Activated B cell treated with CpG ODN at 0.5 μM for 24 hours (primary cell): ENCODE measurements around the gene DIP2C. TPM values are rescaled to one million over a fixed set of nuclear protein-coding genes. Genes with fewer than 3 reads are reported as not detected.

Experiments
- ATAC-seq: fragments of 200-7000 bp; cut with Tn5 transposase; one replicate; pipeline ENCODE4 v1.10.0; 2021; ENCODE audit warnings: low read depth, mild to moderate bottlenecking, moderate library complexity
- CTCF ChIA-PET: fragments of 350-600 bp; sonication (Branson Sonifier 250); formaldehyde crosslinking; loops from one replicate; lab custom pipeline; 2021; ENCODE audit warnings: antibody characterized with exemption; lab: Charles Lee
- POLR2A ChIA-PET: fragments of 350-600 bp; sonication (Branson Sonifier 250); formaldehyde crosslinking; loops from one replicate; lab custom pipeline; 2021; ENCODE audit warnings: antibody characterized with exemption; lab: Charles Lee
- DNase-seq: peaks from one replicate; pipeline ENCODE4 v3.0.0; 2022
- H3K27ac Mint-ChIP-seq: one replicate; pipeline ENCODE4 v1.8.0; 2020; ENCODE audit warnings: mixed read lengths
- H3K27me3 Mint-ChIP-seq: one replicate; pipeline ENCODE4 v1.8.0; 2021; ENCODE audit warnings: mixed read lengths
- H3K36me3 Mint-ChIP-seq: one replicate; pipeline ENCODE4 v1.8.0; 2021; ENCODE audit warnings: low read depth, mixed read lengths
- H3K4me1 Mint-ChIP-seq: one replicate; pipeline ENCODE4 v1.8.0; 2021; ENCODE audit warnings: mixed read lengths
- H3K4me3 Mint-ChIP-seq: one replicate; pipeline ENCODE4 v1.8.0; 2020; ENCODE audit warnings: mild to moderate bottlenecking, mixed read lengths
- H3K9me3 Mint-ChIP-seq: one replicate; pipeline ENCODE4 v1.8.0; 2020; ENCODE audit warnings: mixed read lengths
- intact Hi-C: fragments of 100-400 bp; cut with micrococcal nuclease; formaldehyde crosslinking; loops from one replicate; pipeline ENCODE4 v1.15.1; 2024
- total RNA-seq: library from RNA; stranded (reverse); gene quantifications from 2 replicates; pipeline ENCODE4 v1.2.3, GENCODE V29; 2022
- TF ChIP-seq, protein P1 (sequence below): fragments of 200-600 bp; IDR thresholded peaks from one replicate; pipeline ENCODE4 v1.8.0; 2022; ENCODE audit warnings: antibody characterized with exemption, mild to moderate bottlenecking

The DIP2C gene
- total RNA-seq, 1 donor from 2014 or later: 0.49 TPM

DNA sequence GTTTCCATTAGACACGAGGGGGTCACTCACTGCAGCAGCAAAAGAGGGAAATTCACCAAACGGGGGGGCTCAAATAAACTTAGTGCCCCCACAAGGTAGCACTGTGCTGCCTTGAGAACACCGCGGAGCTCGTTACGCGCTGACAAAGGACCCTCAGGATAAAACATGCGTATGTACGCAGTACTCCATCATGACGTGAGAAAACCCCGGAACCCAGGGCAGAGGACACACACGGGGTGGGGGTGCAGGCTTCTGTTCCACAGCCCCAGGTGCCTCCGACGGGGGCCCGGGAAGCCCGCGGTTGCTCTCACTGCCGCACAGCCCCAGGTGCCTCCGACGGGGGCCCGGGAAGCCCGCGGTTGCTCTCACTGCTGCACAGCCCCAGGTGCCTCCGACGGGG lies 321.8 kb downstream of the DIP2C start:
- Mint-ChIP-seq H3K36me3 (no peaks in the 10 kb centered on the region), H3K4me1 (peaks cover 5% of the 10 kb centered on the region), H3K27me3 (peaks cover 2% of the 10 kb centered on the region), H3K27ac (no peak overlapping the region), H3K9me3 (no peaks in the 10 kb centered on the region), H3K4me3 (no peak overlapping the region)
- POLR2A ChIA-PET: no interaction called here
- TF ChIP-seq, protein P1, sequence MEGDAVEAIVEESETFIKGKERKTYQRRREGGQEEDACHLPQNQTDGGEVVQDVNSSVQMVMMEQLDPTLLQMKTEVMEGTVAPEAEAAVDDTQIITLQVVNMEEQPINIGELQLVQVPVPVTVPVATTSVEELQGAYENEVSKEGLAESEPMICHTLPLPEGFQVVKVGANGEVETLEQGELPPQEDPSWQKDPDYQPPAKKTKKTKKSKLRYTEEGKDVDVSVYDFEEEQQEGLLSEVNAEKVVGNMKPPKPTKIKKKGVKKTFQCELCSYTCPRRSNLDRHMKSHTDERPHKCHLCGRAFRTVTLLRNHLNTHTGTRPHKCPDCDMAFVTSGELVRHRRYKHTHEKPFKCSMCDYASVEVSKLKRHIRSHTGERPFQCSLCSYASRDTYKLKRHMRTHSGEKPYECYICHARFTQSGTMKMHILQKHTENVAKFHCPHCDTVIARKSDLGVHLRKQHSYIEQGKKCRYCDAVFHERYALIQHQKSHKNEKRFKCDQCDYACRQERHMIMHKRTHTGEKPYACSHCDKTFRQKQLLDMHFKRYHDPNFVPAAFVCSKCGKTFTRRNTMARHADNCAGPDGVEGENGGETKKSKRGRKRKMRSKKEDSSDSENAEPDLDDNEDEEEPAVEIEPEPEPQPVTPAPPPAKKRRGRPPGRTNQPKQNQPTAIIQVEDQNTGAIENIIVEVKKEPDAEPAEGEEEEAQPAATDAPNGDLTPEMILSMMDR: no peak
- intact Hi-C loops: no loop called here
- DNase-seq: no peak
- CTCF ChIA-PET: no interaction called here
- no peak for ATAC-seq

DNA sequence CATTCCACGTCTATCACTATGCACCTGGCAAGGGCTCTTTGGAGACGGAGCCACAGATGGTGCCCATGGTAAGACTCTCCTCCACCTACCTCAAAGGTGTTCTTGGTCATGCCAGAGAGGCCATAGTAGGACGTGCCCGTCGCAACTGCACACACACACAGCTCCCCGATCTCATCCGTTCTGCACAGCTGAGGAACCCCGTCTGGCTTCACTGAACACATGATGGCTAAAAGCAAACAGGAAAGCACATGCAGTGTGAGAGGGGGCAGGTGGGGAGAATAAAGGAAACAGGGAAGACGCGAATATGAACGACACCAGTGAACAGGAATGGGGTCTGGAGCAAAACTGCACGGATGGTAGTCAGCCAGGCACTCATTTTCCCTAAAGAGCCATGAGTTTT lies 323.3 kb downstream of the DIP2C start:
- no peak for ATAC-seq

DNA sequence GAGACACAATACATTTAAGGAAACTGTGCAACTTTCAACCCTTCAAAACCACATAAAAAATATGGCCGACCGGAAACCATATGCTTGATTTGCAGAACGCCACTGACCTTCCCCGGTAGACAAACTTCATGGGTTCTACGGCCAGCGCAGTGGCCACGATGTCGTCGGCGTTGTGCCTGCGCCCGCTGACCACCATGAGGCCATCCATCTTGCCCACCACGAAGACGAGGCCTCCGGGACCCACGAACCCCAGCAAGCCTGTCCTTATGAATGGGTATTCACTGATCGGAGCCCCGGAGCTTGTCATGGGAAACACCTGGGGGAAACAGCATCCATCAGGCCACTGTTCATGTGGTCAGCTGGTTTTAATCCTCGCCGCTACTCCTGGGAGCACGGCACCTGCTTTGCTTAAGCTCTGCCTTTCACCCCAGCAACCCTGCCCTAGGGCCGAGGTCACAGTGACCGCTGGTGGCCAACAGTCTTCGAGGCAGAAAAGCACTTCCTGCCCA lies 325.1 kb downstream of the DIP2C start:
- ChIA-PET POLR2A (no interaction called here), CTCF (no interaction called here)
- Mint-ChIP-seq H3K27ac (no peak overlapping the region), H3K9me3 (no peaks in the 10 kb centered on the region), H3K4me3 (no peak overlapping the region), H3K4me1 (peaks cover 5% of the 10 kb centered on the region), H3K27me3 (peaks cover 2% of the 10 kb centered on the region), H3K36me3 (no peaks in the 10 kb centered on the region)
- intact Hi-C loops: no loop called here
- TF ChIP-seq, protein P1: no peak
- no peak for ATAC-seq
- no peak for DNase-seq

More for the DNA sequence above, 323.3 kb downstream of the DIP2C start:
- no peaks in the 10 kb centered on the region for H3K36me3 Mint-ChIP-seq
- H3K9me3 Mint-ChIP-seq: no peaks in the 10 kb centered on the region
- peaks cover 5% of the 10 kb centered on the region for H3K4me1 Mint-ChIP-seq
- H3K4me3 Mint-ChIP-seq: no peak overlapping the region
- ChIA-PET POLR2A (no interaction called here), CTCF (no interaction called here)
- H3K27ac Mint-ChIP-seq: no peak overlapping the region
- intact Hi-C loops: no loop called here
- no peak for DNase-seq
- TF ChIP-seq, protein P1: no peak
- peaks cover 3% of the 10 kb centered on the region for H3K27me3 Mint-ChIP-seq

DNA sequence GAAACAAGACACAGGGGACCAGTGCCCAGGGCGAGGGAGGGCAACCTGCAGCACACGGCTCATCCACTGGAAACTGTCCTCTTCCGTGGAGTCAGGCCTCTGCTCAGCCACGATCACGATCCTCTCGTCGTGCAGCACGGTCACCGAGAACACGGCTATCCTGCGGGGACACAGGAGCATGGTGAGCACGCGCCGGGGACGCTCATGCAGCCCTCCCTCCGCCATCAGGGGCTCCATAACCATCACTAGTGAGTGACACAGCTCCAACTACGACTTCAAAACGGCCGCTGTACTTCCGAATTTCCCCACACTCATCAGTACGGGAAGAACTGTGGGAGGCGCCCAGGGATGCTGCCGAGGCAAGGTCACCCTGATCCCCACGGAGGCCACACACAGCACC lies 326.3 kb downstream of the DIP2C start:
- Mint-ChIP-seq H3K27ac (no peak overlapping the region), H3K9me3 (no peaks in the 10 kb centered on the region), H3K36me3 (no peaks in the 10 kb centered on the region), H3K27me3 (peaks cover 4% of the 10 kb centered on the region), H3K4me3 (no peak overlapping the region), H3K4me1 (peaks cover 5% of the 10 kb centered on the region)
- ChIA-PET POLR2A (no interaction called here), CTCF (no interaction called here)
- ATAC-seq: no peak
- no peak for DNase-seq
- intact Hi-C loops: no loop called here
- TF ChIP-seq, protein P1: no peak

DNA sequence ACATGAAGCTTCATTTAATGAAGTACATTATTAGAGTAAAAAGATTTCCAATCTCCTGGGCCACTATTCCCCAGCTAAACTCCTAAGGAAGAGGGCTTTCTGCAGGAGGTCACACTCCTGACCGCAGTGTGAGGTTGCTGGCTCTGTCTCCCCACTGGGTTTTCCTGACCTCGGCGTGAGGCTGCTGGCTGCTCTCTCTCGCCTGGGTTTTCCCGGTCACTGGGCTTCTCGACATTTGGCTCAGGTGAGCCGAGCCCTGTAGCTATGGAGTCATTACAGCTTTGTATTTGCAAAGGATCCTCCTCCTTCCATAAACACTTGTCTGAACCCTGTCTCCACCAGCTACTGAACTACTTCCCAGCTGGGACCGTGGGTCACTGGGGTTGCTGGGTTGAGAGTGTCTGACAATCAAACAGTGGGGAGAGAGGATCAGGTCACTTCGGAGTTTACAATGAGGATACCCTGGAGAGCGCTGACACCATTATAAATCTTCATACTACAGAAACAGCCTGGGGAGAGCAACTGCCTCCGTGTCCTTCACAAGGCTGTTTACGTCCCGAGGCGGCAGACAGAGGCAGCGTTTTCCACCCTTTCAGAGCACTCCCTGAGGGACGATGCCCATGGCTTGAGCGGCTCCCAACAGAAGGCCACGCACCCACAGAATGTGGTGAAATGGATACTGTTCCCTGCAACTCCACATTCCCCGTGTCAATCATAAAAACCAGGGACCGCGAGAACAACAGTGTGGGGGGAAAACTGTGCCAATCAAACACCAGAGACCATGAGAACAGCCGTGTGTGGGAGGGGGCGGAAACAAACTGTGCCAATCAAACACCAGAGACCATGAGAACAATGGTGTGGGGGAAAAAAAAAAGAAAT lies 328.0 kb downstream of the DIP2C start:
- ATAC-seq: no peak
- peaks cover 4% of the 10 kb centered on the region for H3K27me3 Mint-ChIP-seq
- POLR2A ChIA-PET: no interaction called here
- H3K9me3 Mint-ChIP-seq: no peaks in the 10 kb centered on the region
- intact Hi-C loops: no loop called here
- no peak overlapping the region for H3K4me3 Mint-ChIP-seq
- no peak for DNase-seq
- H3K4me1 Mint-ChIP-seq: peaks cover 6% of the 10 kb centered on the region
- no peak overlapping the region for H3K27ac Mint-ChIP-seq
- CTCF ChIA-PET: no interaction called here
- TF ChIP-seq, protein P1: no peak
- no peaks in the 10 kb centered on the region for H3K36me3 Mint-ChIP-seq
